ENCODE results near the gene DNAI4.
"Not testable (repeated sequence)": the region's sequence is repeated elsewhere in the genome, so short reads cannot be mapped to it uniquely, and the experiment has no call there.

Gene DNAI4

GRCh38 chr1:66917476-66917875, 7.2 kb downstream of the DNAI4 start:
- no peak overlapping the region for H3K4me3 ChIP-seq (ENCODE audit: control insufficient read depth, low read depth, low read length)
- no peak for DNase-seq (ENCODE audit: low read depth)
- TF ChIP-seq, protein P1, sequence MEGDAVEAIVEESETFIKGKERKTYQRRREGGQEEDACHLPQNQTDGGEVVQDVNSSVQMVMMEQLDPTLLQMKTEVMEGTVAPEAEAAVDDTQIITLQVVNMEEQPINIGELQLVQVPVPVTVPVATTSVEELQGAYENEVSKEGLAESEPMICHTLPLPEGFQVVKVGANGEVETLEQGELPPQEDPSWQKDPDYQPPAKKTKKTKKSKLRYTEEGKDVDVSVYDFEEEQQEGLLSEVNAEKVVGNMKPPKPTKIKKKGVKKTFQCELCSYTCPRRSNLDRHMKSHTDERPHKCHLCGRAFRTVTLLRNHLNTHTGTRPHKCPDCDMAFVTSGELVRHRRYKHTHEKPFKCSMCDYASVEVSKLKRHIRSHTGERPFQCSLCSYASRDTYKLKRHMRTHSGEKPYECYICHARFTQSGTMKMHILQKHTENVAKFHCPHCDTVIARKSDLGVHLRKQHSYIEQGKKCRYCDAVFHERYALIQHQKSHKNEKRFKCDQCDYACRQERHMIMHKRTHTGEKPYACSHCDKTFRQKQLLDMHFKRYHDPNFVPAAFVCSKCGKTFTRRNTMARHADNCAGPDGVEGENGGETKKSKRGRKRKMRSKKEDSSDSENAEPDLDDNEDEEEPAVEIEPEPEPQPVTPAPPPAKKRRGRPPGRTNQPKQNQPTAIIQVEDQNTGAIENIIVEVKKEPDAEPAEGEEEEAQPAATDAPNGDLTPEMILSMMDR (conservative IDR thresholded peaks at IDR 0.05; ENCODE audit: control insufficient read depth, insufficient read depth, low read depth, low read length): no peak

DNA sequence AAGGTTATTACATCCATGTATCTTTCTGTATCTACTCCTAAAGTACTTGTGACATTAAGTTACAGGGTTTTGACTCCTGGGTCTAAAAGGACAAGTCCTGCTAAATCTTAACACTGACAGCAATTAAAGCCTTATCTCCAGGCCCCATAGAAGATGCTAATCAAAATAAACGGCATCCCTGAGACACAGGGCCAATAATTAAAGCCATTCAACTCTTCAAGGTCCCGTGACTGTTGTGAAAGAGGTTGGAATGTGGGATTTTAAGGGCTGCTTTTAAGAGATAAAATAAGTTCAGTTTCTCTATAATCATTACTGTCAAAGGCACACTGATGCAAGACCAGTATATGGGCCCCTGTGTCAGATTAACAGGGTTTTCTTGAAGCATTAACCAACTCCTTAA, 8.3 kb downstream of the DNAI4 start:
- peak; percentile 33 for DNase-seq (ENCODE audit: low read depth)
- no peak overlapping the region for H3K4me3 ChIP-seq (ENCODE audit: control insufficient read depth, low read depth, low read length)
- TF ChIP-seq, protein P1 (conservative IDR thresholded peaks at IDR 0.05; ENCODE audit: control insufficient read depth, insufficient read depth, low read depth, low read length): no peak

DNA sequence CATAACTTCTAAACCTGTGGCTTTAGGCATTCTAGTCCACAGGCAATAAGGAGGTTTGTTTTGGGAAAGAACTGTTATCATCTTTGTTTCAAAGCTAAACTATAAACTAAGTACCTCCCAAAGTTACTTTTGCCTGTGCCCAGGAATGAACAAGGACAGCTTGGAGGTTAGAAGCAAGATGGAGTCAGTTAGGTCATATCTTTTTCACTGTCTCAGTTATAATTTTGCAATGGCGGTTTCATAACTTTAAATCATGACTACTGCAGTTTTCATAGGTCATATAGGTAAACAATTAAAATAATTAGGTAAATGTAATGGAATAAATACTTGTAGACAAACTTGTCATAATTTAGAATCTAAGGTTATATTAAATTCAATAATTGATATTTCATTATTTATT, 9.5 kb downstream of the DNAI4 start:
- not testable (repeated sequence) for H3K4me3 ChIP-seq (ENCODE audit: control insufficient read depth, low read depth, low read length); DNase-seq (ENCODE audit: low read depth)

GRCh38 chr1:66893712-66894111, 30.9 kb downstream of the DNAI4 start:
- TF ChIP-seq, protein P1 (conservative IDR thresholded peaks at IDR 0.05; ENCODE audit: control insufficient read depth, insufficient read depth, low read depth, low read length): no peak
- no peak for DNase-seq (ENCODE audit: low read depth)
- no peak overlapping the region for H3K4me3 ChIP-seq (ENCODE audit: control insufficient read depth, low read depth, low read length)

- DNase-seq (ENCODE audit: low read depth): peak; percentile 7
Measured at GRCh38 chr1:66890621-66891020, 34.0 kb downstream of the DNAI4 start.

GRCh38 chr1:66889030-66889429, 35.6 kb downstream of the DNAI4 start:
- H3K4me3 ChIP-seq (ENCODE audit: control insufficient read depth, low read depth, low read length): no peak overlapping the region

More at GRCh38 chr1:66890621-66891020, 34.0 kb downstream of the DNAI4 start:
- TF ChIP-seq, protein P1 (conservative IDR thresholded peaks at IDR 0.05; ENCODE audit: control insufficient read depth, insufficient read depth, low read depth, low read length): no peak
- no peak overlapping the region for H3K4me3 ChIP-seq (ENCODE audit: control insufficient read depth, low read depth, low read length)

DNA sequence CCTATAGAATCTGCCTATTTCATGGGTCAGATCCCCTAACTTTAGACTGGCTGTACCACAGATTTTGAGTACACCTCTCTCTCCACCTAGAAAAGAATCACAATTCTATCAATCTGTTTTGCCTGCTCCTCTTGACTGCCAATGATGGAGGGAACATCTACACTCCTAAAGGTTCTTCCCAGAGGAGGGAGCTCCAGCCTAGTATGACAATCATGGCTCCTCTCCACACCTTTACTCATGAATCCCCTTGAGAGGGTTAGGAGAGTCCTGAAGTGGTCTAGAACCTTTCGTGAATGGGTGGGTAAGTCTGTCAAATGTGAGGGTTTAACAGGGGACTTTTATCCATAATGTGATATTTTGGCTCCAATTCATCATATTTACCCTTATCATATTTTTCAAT, 48.0 kb downstream of the DNAI4 start:
- TF ChIP-seq, protein P1 (conservative IDR thresholded peaks at IDR 0.05; ENCODE audit: control insufficient read depth, insufficient read depth, low read depth, low read length): no peak
- no peak for DNase-seq (ENCODE audit: low read depth)
- H3K4me3 ChIP-seq (ENCODE audit: control insufficient read depth, low read depth, low read length): no peak overlapping the region

More at GRCh38 chr1:66889030-66889429, 35.6 kb downstream of the DNAI4 start:
- TF ChIP-seq, protein P1 (conservative IDR thresholded peaks at IDR 0.05; ENCODE audit: control insufficient read depth, insufficient read depth, low read depth, low read length): no peak
- DNase-seq (ENCODE audit: low read depth): no peak

All from fibroblast of mammary gland (primary cell).